Panc1 (cell line): ENCODE data around the gene EHD4. TPM values are rescaled to one million over a fixed set of nuclear protein-coding genes. Genes with fewer than 3 reads are reported as not detected.

Experiments
- ATAC-seq: fragments of 200-7000 bp; cut with Tn5 transposase; 2 replicates; pipeline ENCODE4 v1.9.1; 2020; ENCODE audit warnings: mild to moderate bottlenecking, moderate library complexity
- BruUV-seq: library from RNA; stranded (reverse); fragments of 400-500 nt; replicated peaks from 2 replicates; lab custom pipeline; 2021; lab: Mats Ljungman, UMichigan
- CTCF ChIA-PET: fragments of 300-600 bp; sonication (Branson Sonifier 250); formaldehyde crosslinking; loops from one replicate; lab custom pipeline; 2022; ENCODE audit warnings: antibody characterized with exemption; lab: Charles Lee
- POLR2A ChIA-PET: fragments of 300-600 bp; sonication (Branson Sonifier 250); formaldehyde crosslinking; loops from one replicate; lab custom pipeline; 2022; ENCODE audit warnings: antibody characterized with exemption; lab: Charles Lee
- DNase-seq: peaks from one replicate; pipeline ENCODE4 v3.0.0-alpha.2; 2010; ENCODE audit warnings: low read depth, low spot score
- H3K27ac ChIP-seq: 2 replicates; pipeline ENCODE4 v1.5.1; 2011; ENCODE audit warnings: mild to moderate bottlenecking, low read length, inconsistent platforms
- H3K27me3 ChIP-seq: fragments of 200-500 bp; sonication (Bioruptor generic); 2 replicates; pipeline ENCODE4 v1.6.0; 2014; ENCODE audit warnings: low read length, inconsistent platforms; ENCODE audit not compliant: control insufficient read depth, insufficient read depth
- H3K36me3 ChIP-seq: fragments of 200-500 bp; sonication (Bioruptor generic); 2 replicates; pipeline ENCODE4 v1.5.1; 2014; ENCODE audit warnings: inconsistent platforms, mild to moderate bottlenecking, low read length, moderate library complexity; ENCODE audit not compliant: control insufficient read depth, insufficient read depth
- H3K4me1 ChIP-seq: 2 replicates; pipeline ENCODE4 v1.5.1; 2011; ENCODE audit warnings: inconsistent platforms, mild to moderate bottlenecking, low read length, moderate library complexity; ENCODE audit not compliant: control insufficient read depth, insufficient read depth
- H3K4me3 ChIP-seq, 2 experiments: 2 replicates each; pipeline ENCODE4 v1.5.1; 2011 to 2012; ENCODE audit warnings: low read depth in 2 of 2, low read length in 2 of 2, mild to moderate bottlenecking in 2 of 2, inconsistent platforms in 1 of 2, moderate library complexity in 1 of 2
- H3K9me3 ChIP-seq: fragments of 200-500 bp; sonication (Bioruptor generic); 2 replicates; pipeline ENCODE4 v1.5.1; 2014; ENCODE audit warnings: low read depth, mild to moderate bottlenecking, inconsistent platforms, low read length, moderate library complexity; ENCODE audit not compliant: control insufficient read depth, insufficient read depth
- CTCF ChIP-seq: fragments of 450-650 bp; IDR thresholded peaks from 2 replicates; pipeline ENCODE4 v1.5.1; 2017; ENCODE audit warnings: mild to moderate bottlenecking
- POLR2AphosphoS5 ChIP-seq: IDR thresholded peaks from 2 replicates; pipeline ENCODE4 v1.6.1; 2012; ENCODE audit warnings: mild to moderate bottlenecking, low read depth, low read length, moderate library complexity
- REST ChIP-seq, 2 experiments: IDR thresholded peaks; 2 replicates each; pipeline ENCODE4 v1.6.1; 2011 to 2012; ENCODE audit warnings: low read depth in 2 of 2, control low read depth in 1 of 2, low read length in 1 of 2, mild to moderate bottlenecking in 1 of 2, moderate library complexity in 1 of 2; ENCODE audit not compliant: insufficient read depth in 1 of 2
- SIN3A ChIP-seq: IDR thresholded peaks from 2 replicates; pipeline ENCODE4 v1.6.1; 2012; ENCODE audit warnings: low read depth, mild to moderate bottlenecking, low read length, moderate library complexity, borderline replicate concordance; ENCODE audit not compliant: insufficient read depth
- TCF7L2 ChIP-seq: IDR thresholded peaks from 2 replicates; pipeline ENCODE4 v1.6.1; 2011; ENCODE audit warnings: mild to moderate bottlenecking, low read depth, low read length, inconsistent platforms
- in situ Hi-C: cut with HindIII; loops from 2 replicates; pipeline ENCODE4 v1.10.0; 2016; ENCODE audit warnings: low sequenced_read_pairs, low pct_unique_long_range_greater_than_20kb
- intact Hi-C: fragments of 100-400 bp; cut with micrococcal nuclease; formaldehyde crosslinking; loops from one replicate; pipeline ENCODE4 v1.10.0; 2022; ENCODE audit not compliant: unreplicated experiment
- total RNA-seq: library from RNA; stranded (reverse); gene quantifications from one replicate; pipeline ENCODE4 v1.2.1, GENCODE V29; 2021; ENCODE audit not compliant: unreplicated experiment

Gene EHD4
- total RNA-seq, 1 experiment from 2014 or later = 43.2 TPM

GRCh38 chr15:41860049-41860828 lies 112.1 kb downstream of the EHD4 start:
- no peak overlapping the region for H3K4me3 ChIP-seq
- DNase-seq = no peak
- no peaks in the 10 kb centered on the region for H3K36me3 ChIP-seq
- H3K27ac ChIP-seq = no peak overlapping the region
- ATAC-seq = no peak
- intact Hi-C loops (no loop called here), in situ Hi-C loops (no loop called here)
- no peaks in the 10 kb centered on the region for H3K27me3 ChIP-seq
- ChIA-PET CTCF (interaction anchor here (0.6 kb wide), 1 partner anchor 1058 kb away, joined by 3 read pairs; no protein-coding TSS in a partner anchor), POLR2A (no interaction called here)
- no TSS peak for BruUV-seq
- no peak for TF ChIP-seq CTCF
- TF ChIP-seq REST (IDR thresholded peaks at IDR 0.05; ENCODE audit: insufficient read depth in 1 of 2, low read depth in 2 of 2, low read length in 1 of 2) = no peak
- no peak for TF ChIP-seq POLR2AphosphoS5
- no peak; the same call in 1 of the 2 replicates for TF ChIP-seq TCF7L2
- TF ChIP-seq SIN3A = no peak
- H3K9me3 ChIP-seq = no peaks in the 10 kb centered on the region
- H3K4me1 ChIP-seq = peaks cover 1% of the 10 kb centered on the region; the same call in 1 of the 2 replicates

DNA sequence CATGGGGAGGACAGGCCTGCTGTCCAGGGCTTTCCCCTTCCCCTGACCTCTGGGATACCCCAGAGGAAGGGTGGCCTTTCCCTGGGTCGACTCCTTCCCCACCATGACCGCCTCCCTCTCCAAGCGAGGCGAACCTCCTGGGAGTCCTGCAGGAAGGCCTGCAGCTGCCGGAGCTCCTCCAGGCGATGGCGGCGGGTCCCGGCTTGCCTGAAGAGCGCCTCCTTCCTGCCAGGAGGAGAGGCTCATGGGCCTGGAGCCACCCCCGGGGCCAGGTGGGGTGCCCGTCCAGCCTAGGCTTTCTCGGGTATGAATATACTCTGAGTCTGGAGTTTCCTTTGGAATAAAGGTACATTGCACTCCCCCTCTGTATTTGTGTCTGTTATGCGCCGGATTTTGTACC lies 113.6 kb downstream of the EHD4 start:
- Histone ChIP-seq H3K4me1 (no peaks in the 10 kb centered on the region), H3K4me3 (no peak overlapping the region), H3K27me3 (no peaks in the 10 kb centered on the region), H3K27ac (no peak overlapping the region), H3K36me3 (no peaks in the 10 kb centered on the region), H3K9me3 (no peaks in the 10 kb centered on the region)
- ChIA-PET CTCF (no interaction called here), POLR2A (no interaction called here)
- no TSS peak for BruUV-seq
- DNase-seq = no peak
- ATAC-seq = no peak
- in situ Hi-C loops (no loop called here), intact Hi-C loops (no loop called here)
- TF ChIP-seq SIN3A = no peak
- TF ChIP-seq TCF7L2 = no peak
- TF ChIP-seq CTCF = no peak
- TF ChIP-seq REST (IDR thresholded peaks at IDR 0.05; ENCODE audit: insufficient read depth in 1 of 2, low read depth in 2 of 2, low read length in 1 of 2) = no peak
- no peak for TF ChIP-seq POLR2AphosphoS5
